Upper lobe of left lung (tissue), 4 donors: Measurements from ENCODE around the gene CAMK4.

Experiments used
- CTCF ChIP-seq, 6 experiments: fragments of 450-650 bp in 4 of 6; fragments of 200-600 bp in 2 of 6; sonication (generic) in 2 of 6; IDR thresholded peaks; one replicate each; pipeline ENCODE4 v1.5.1; 2016 to 2019; ENCODE audit warnings: antibody characterized with exemption in 6 of 6
- EP300 ChIP-seq, 4 donors: sonication (generic); formaldehyde crosslinking; IDR thresholded peaks; one replicate each; pipeline ENCODE4 v1.5.1; 2017; ENCODE audit warnings: antibody characterized with exemption in 4 of 4, control low read depth in 2 of 4
- POLR2A ChIP-seq, 4 donors: fragments of 450-650 bp; IDR thresholded peaks; one replicate each; pipeline ENCODE4 v1.5.1; 2016 to 2017; ENCODE audit warnings: antibody characterized with exemption in 4 of 4, mild to moderate bottlenecking in 2 of 4

- TF ChIP-seq CTCF (IDR thresholded peaks at IDR 0.05) (no peak), EP300 (IDR thresholded peaks at IDR 0.05) (no peak), POLR2A (IDR thresholded peaks at IDR 0.05) (no peak)
Measured at GRCh38 chr5:111422747-111423720, 198.8 kb downstream of the CAMK4 start.
